Esophagus squamous epithelium (tissue), 5 donors: ENCODE results near the gene KRTAP1-1. TPM values are rescaled to one million over a fixed set of nuclear protein-coding genes. Genes with fewer than 3 reads are reported as not detected.
"Not testable (repeated sequence)": the region's sequence is repeated elsewhere in the genome, so short reads cannot be mapped to it uniquely, and the experiment has no call there.

Source experiments
- DNase-seq: peaks from one replicate; lab custom pipeline; 2025; lab: John Stamatoyannopoulos, UW
- H3K27ac ChIP-seq, 4 donors: fragments of 200-600 bp; sonication (generic); one replicate each; pipeline ENCODE4 v1.5.1; 2016 to 2019; ENCODE audit warnings: mild to moderate bottlenecking in 1 of 4
- H3K27me3 ChIP-seq, 4 donors: fragments of 200-600 bp; sonication (generic); 1 replicate in 3 of 4; 2 replicates in 1 of 4; pipeline versions ENCODE4 v1.5.1 to v1.6.0; 2017 to 2021; ENCODE audit warnings: antibody characterized with exemption in 1 of 4
- H3K36me3 ChIP-seq, 3 donors: fragments of 200-600 bp; sonication (generic); one replicate each; pipeline ENCODE4 v1.5.1; 2016 to 2019
- H3K4me1 ChIP-seq, 3 donors: fragments of 200-600 bp; sonication (generic); one replicate each; pipeline ENCODE4 v1.5.1; 2017 to 2019
- H3K4me3 ChIP-seq, 4 donors: fragments of 200-600 bp; sonication (generic); 1 replicate in 3 of 4; 2 replicates in 1 of 4; pipeline ENCODE4 v1.5.1; 2016 to 2019; ENCODE audit warnings: mild to moderate bottlenecking in 2 of 4, moderate library complexity in 1 of 4
- H3K9me3 ChIP-seq, 3 donors: fragments of 200-600 bp; sonication (generic); one replicate each; pipeline ENCODE4 v1.5.1; 2016 to 2019
- POLR2A ChIP-seq, 4 donors: fragments of 450-650 bp; IDR thresholded peaks; one replicate each; pipeline ENCODE4 v1.6.1; 2017; ENCODE audit warnings: antibody characterized with exemption in 4 of 4, mild to moderate bottlenecking in 4 of 4, moderate library complexity in 3 of 4
- WGBS, 2 donors: methylation state at CpG; one replicate each; pipeline ENCODE4 v1.1.5; 2018; 5-methylcytosine and 5-hydroxymethylcytosine counted together
- intact Hi-C: fragments of 100-400 bp; cut with DNase I; formaldehyde crosslinking; loops from one replicate; pipeline ENCODE4 v1.15.0; 2022
- total RNA-seq, 4 donors: library from RNA; depleted of rRNA; stranded (reverse); fragments of >200 nt; gene quantifications; one replicate each; pipeline ENCODE4 v1.1.0, GENCODE V29; 2016
- TF ChIP-seq, protein P1 (sequence below), 6 experiments: fragments of 450-650 bp in 4 of 6; fragments of 200-600 bp in 2 of 6; sonication (generic) in 2 of 6; IDR thresholded peaks; one replicate each; pipeline ENCODE4 v1.5.1; 2016 to 2019; ENCODE audit warnings: antibody characterized with exemption in 6 of 6, mild to moderate bottlenecking in 4 of 6, moderate library complexity in 4 of 6
- donor health status: DM: yes; HTN: yes; CAD: no.

KRTAP1-1 gene
- total RNA-seq, 4 donors from 2014 or later, result not detected

DNA sequence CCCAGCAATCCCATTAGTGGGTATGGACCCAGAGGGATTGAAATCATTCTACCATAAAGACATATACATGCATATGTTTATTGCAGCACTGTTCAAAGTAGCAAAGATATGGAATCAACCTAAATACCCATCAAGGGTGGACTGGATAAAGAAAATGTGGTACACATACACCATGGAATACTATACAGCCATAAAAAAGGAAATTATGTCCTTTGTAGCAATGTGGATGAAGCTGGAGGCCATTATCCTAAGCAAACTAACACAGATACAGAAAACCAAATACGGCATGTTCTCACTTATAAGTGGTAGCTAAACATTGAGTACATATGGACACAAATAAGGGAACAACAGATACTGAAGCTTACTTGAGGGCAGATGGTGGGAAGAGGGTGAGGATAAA is 16.3 kb upstream of the KRTAP1-1 start:
- no peak for DNase-seq
- no peak for TF ChIP-seq POLR2A (IDR thresholded peaks at IDR 0.05)
- TF ChIP-seq, protein P1, sequence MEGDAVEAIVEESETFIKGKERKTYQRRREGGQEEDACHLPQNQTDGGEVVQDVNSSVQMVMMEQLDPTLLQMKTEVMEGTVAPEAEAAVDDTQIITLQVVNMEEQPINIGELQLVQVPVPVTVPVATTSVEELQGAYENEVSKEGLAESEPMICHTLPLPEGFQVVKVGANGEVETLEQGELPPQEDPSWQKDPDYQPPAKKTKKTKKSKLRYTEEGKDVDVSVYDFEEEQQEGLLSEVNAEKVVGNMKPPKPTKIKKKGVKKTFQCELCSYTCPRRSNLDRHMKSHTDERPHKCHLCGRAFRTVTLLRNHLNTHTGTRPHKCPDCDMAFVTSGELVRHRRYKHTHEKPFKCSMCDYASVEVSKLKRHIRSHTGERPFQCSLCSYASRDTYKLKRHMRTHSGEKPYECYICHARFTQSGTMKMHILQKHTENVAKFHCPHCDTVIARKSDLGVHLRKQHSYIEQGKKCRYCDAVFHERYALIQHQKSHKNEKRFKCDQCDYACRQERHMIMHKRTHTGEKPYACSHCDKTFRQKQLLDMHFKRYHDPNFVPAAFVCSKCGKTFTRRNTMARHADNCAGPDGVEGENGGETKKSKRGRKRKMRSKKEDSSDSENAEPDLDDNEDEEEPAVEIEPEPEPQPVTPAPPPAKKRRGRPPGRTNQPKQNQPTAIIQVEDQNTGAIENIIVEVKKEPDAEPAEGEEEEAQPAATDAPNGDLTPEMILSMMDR (IDR thresholded peaks at IDR 0.05), result no peak
- WGBS, 2 donors, result 89 to 93% methylated on average over 1 of the region's 1 CpG

DNA sequence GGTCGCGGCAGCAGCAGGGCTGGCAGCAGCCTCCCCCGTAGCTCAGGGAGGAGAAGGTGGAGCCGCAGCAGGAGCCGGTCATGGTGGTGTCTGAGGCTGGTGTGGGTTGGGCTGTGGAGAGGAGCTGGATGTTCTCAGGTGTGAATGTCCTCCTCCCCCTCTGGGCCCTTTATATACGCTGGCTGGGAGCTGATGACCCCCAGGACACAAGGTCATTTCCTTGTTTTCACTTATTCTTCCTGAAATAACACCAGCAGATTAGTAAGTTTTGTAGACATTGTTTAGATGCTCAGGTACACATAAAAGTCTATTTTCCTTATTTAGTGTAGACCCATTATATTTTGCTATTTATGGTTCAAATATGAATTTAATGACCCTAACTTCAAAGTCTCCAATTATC is 13.9 kb upstream of the KRTAP1-1 start, which contains the start of gene KRTAP2-2:
KRTAP2-2 (minus strand) TSS at position 101 of the 400 bp plus-strand sequence; CDS start at position 82, 19 bp downstream.
- 38 to 59% methylated on average over 1 of the region's 6 CpGs for WGBS, 2 donors
- intact Hi-C loops, H3K36me3 ChIP-seq, DNase-seq, H3K9me3 ChIP-seq, H3K4me1 ChIP-seq, H3K4me3 ChIP-seq, H3K27ac ChIP-seq: not testable (repeated sequence)
- H3K27me3 ChIP-seq, result peaks cover 0 to 15% (median 0%) of the 10 kb centered on the region in 4 donors

More for the DNA sequence above, 16.3 kb upstream of the KRTAP1-1 start:
- H3K36me3 ChIP-seq, result no peaks in the 10 kb centered on the region
- H3K4me3 ChIP-seq, result no peak overlapping the region
- peaks cover 0 to 15% (median 0%) of the 10 kb centered on the region in 4 donors for H3K27me3 ChIP-seq
- H3K27ac ChIP-seq, result no peak overlapping the region
- intact Hi-C loops, result no loop called here
- no peaks in the 10 kb centered on the region for H3K4me1 ChIP-seq
- no peaks in the 10 kb centered on the region for H3K9me3 ChIP-seq

DNA sequence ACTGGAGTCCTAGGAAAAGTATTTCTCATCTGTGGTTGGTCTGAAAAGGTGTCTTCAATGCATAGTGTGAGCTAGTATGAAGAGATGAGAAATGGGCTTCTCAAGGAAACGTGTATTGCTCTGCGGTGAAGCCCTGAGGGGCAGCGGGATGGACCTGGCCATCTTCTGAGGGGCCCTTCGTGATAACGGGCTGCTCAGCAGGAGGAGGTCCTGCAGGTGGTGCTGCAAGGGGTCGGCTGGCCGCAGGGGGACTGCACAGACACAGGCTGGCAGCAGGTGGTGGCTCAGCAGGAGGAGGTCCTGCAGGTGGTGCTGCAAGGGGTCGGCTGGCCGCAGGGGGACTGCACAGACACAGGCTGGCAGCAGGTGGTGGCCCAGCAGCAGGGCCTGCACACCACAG is 13.3 kb upstream of the KRTAP1-1 start:
- H3K4me1 ChIP-seq, H3K36me3 ChIP-seq, H3K4me3 ChIP-seq, H3K27ac ChIP-seq, H3K9me3 ChIP-seq, intact Hi-C loops, DNase-seq: not testable (repeated sequence)
- H3K27me3 ChIP-seq, result peaks cover 0 to 15% (median 0%) of the 10 kb centered on the region in 4 donors
- 81 to 84% methylated on average over 7 of the region's 9 CpGs for WGBS, 2 donors

DNA sequence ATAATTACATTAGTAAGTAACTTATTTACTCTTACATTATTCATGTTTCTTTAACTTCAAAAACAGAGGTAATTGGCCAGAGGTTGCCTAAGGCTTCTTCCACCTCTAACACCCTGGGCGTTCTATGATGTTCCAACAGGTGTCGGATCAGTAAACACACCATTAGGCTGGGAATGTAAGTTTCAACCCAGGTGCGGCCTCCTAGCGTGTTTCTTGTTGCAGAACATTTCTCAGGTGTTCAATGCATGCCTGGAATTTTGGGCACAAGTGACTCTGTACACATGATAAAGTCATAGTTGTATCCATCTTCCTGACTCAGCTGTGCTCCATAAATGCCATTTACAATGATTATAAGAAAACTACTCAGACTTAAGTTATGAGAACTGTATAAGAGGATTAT is 12.8 kb upstream of the KRTAP1-1 start:
- WGBS, 2 donors, result 69 to 87% methylated on average over 4 of the region's 4 CpGs
- Histone ChIP-seq H3K27me3 (peaks cover 0 to 18% (median 0%) of the 10 kb centered on the region in 4 donors), H3K9me3 (no peaks in the 10 kb centered on the region), H3K36me3 (no peaks in the 10 kb centered on the region), H3K4me3 (no peak overlapping the region), H3K27ac (no peak overlapping the region), H3K4me1 (no peaks in the 10 kb centered on the region)
- no peak for TF ChIP-seq POLR2A (IDR thresholded peaks at IDR 0.05)
- TF ChIP-seq, protein P1 (IDR thresholded peaks at IDR 0.05), result no peak
- intact Hi-C loops, result no loop called here
- DNase-seq, result no peak

DNA sequence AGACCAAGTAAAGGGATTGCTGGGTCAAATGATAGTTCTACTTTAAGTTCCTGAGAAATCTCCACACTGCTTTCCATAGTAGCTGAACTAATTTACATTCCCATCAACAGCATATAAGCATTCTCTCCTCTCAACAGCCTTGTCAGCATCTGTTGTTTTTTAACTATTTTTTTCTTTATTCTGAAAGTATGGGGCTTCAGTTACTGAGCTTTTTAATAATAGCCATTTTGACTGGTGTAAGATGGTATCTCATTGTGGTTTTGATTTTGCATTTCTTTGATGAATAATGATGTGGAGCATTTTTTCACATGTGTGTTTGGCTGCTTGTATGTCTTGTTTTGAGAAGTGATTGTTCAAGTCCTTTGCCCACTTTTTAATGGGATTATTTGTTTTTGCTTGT is 11.3 kb upstream of the KRTAP1-1 start:
- H3K4me1 ChIP-seq, result no peaks in the 10 kb centered on the region
- TF ChIP-seq POLR2A (IDR thresholded peaks at IDR 0.05), result no peak
- TF ChIP-seq, protein P1 (IDR thresholded peaks at IDR 0.05), result no peak
- DNase-seq, result no peak
- intact Hi-C loops, result no loop called here
- no peak overlapping the region for H3K27ac ChIP-seq
- H3K36me3 ChIP-seq, result no peaks in the 10 kb centered on the region
- peaks cover 0 to 16% (median 0%) of the 10 kb centered on the region in 4 donors for H3K27me3 ChIP-seq
- H3K4me3 ChIP-seq, result no peak overlapping the region
- no peaks in the 10 kb centered on the region for H3K9me3 ChIP-seq

DNA sequence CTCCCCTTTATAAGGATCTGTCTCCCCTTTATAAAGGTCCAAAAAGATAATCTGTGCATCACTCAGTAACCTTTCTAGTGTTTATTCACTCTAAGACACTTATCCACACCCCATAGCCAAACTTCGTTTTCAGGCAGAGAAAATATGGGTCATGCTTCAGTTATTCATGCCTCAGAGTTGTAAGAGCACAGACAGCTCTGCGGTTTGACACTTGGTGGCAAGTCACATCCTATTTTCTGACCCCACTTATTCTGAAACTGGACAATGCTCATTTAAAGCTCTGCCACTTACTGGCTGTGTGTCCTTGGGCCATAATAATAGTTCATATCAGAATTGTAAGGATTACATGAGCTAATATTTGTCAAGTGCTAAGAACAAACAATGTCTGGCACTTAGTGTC is 7.9 kb upstream of the KRTAP1-1 start:
- intact Hi-C loops, result no loop called here
- DNase-seq, result no peak
- no peak overlapping the region for H3K27ac ChIP-seq
- H3K9me3 ChIP-seq, result no peaks in the 10 kb centered on the region
- H3K4me3 ChIP-seq, result no peak overlapping the region
- peaks cover 0 to 14% (median 0%) of the 10 kb centered on the region in 4 donors for H3K27me3 ChIP-seq
- TF ChIP-seq, protein P1 (IDR thresholded peaks at IDR 0.05), result no peak
- TF ChIP-seq POLR2A (IDR thresholded peaks at IDR 0.05), result no peak
- no peaks in the 10 kb centered on the region for H3K4me1 ChIP-seq
- WGBS, 2 donors, result 26 to 37% methylated on average over 2 of the region's 2 CpGs
- no peaks in the 10 kb centered on the region for H3K36me3 ChIP-seq
